Measurements from ENCODE around the gene PLD3. TPM values are rescaled to one million over a fixed set of nuclear protein-coding genes. Genes with fewer than 3 reads are reported as not detected.

PLD3 gene
- total and polyA plus RNA-seq, 10 donors: 61.3 to 589 (median 250) TPM

DNA sequence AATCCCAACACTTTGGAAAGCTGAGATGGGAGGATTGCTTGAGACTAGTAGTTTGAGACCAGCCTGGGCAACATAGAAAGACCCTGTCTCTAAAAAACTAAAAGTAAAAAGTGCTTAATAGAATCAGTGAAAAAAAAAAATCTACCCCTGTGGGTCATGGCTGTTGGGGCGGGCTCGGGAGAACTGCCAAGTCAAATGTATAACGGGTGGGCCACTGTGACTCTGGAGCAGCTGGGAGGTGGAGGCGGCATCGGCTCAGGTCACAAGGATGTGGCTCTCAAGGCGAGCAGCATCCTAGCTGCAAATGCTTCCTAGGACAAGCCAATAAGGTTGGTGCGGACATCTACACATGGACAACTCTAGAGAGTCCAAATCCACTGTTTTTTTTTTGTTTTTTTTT lies 31.2 kb upstream of the PLD3 start:
- intact Hi-C loops (cut with DNase I; ENCODE audit: low total_unique reads): no loop called here

DNA sequence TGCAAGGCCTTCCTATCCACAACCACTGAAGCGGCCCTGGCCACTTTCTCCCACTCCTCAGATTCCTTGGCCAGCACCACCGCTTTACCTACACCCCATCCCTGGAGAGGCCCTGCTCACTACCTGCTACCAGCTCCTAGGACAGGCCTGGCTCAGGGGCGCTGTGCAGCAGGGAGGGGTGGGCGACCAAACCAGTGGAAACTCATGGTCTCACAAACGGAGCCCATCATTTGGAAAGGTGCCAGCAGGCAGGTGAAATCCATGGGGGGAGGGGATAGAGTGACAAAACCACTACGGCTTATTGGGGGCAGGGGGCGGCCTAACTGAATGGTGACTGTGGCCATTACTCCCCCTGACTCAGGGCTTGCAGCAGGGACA lies 27.9 kb upstream of the PLD3 start:
- no peak for TF ChIP-seq POLR2AphosphoS5 (IDR thresholded peaks at IDR 0.05)
- no peak for TF ChIP-seq POLR2A (IDR thresholded peaks at IDR 0.05)
- TF ChIP-seq, protein P1, sequence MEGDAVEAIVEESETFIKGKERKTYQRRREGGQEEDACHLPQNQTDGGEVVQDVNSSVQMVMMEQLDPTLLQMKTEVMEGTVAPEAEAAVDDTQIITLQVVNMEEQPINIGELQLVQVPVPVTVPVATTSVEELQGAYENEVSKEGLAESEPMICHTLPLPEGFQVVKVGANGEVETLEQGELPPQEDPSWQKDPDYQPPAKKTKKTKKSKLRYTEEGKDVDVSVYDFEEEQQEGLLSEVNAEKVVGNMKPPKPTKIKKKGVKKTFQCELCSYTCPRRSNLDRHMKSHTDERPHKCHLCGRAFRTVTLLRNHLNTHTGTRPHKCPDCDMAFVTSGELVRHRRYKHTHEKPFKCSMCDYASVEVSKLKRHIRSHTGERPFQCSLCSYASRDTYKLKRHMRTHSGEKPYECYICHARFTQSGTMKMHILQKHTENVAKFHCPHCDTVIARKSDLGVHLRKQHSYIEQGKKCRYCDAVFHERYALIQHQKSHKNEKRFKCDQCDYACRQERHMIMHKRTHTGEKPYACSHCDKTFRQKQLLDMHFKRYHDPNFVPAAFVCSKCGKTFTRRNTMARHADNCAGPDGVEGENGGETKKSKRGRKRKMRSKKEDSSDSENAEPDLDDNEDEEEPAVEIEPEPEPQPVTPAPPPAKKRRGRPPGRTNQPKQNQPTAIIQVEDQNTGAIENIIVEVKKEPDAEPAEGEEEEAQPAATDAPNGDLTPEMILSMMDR (IDR thresholded peaks at IDR 0.05 in 8 of 11, conservative IDR thresholded peaks at IDR 0.05 in 3 of 11): no peak
- Histone ChIP-seq H3K4me3 (no peak overlapping the region), H3K27me3 (replicated peaks in 1 of 7) (no peaks in the 10 kb centered on the region), H3K4me1 (peaks cover 0 to 4% (median 0%) of the 10 kb centered on the region in 6 donors), H3K36me3 (peaks cover 0 to 96% (median 59%) of the 10 kb centered on the region in 6 donors), H3K27ac (no peak overlapping the region), H3K9me3 (no peaks in the 10 kb centered on the region)
- intact Hi-C loops (cut with DNase I; ENCODE audit: low total_unique reads): no loop called here
- DNase-seq: no peak
- 81 to 96% (median 93%) methylated on average over 6 to 7 of the region's 7 CpGs for WGBS, 5 donors

More for the DNA sequence above, 31.2 kb upstream of the PLD3 start:
- no peaks in the 10 kb centered on the region for H3K9me3 ChIP-seq
- 83 to 92% (median 87%) methylated on average over 7 of the region's 7 CpGs for WGBS, 5 donors
- no peak overlapping the region for H3K4me3 ChIP-seq
- TF ChIP-seq POLR2AphosphoS5 (IDR thresholded peaks at IDR 0.05): no peak
- TF ChIP-seq, protein P1 (IDR thresholded peaks at IDR 0.05 in 8 of 11, conservative IDR thresholded peaks at IDR 0.05 in 3 of 11): no peak
- no peak for TF ChIP-seq POLR2A (IDR thresholded peaks at IDR 0.05)
- H3K4me1 ChIP-seq: peaks cover 0 to 2% (median 0%) of the 10 kb centered on the region in 6 donors
- no peak overlapping the region for H3K27ac ChIP-seq
- no peak for DNase-seq
- H3K36me3 ChIP-seq: peaks cover 0 to 64% (median 27%) of the 10 kb centered on the region in 6 donors
- H3K27me3 ChIP-seq (replicated peaks in 1 of 7): no peaks in the 10 kb centered on the region

DNA sequence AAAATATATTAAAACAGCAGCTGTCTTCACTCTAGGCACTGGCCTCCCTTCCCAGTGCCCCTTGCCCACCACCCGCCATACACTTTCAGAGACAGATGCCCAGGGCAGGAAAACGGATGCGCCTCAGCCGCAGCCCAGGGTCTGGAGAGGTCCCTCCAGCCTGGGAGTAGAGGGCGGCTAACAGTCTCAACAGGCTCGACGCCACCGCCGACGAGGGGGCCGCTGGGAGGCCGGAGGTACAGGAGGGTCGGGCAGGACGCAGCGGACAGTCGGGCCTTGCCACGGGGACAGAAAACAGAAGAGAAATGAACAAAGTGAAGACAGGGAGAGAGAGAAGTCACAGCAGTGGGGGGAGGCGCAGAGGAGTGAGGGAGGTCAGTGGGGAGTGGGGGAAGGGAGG lies 27.4 kb upstream of the PLD3 start:
- Histone ChIP-seq H3K36me3 (peaks cover 0 to 98% (median 64%) of the 10 kb centered on the region in 6 donors), H3K9me3 (no peaks in the 10 kb centered on the region), H3K27ac (no peak overlapping the region), H3K4me3 (no peak overlapping the region), H3K4me1 (peaks cover 0 to 4% (median 0%) of the 10 kb centered on the region in 6 donors), H3K27me3 (replicated peaks in 1 of 7) (no peaks in the 10 kb centered on the region)
- TF ChIP-seq, protein P1 (IDR thresholded peaks at IDR 0.05 in 8 of 11, conservative IDR thresholded peaks at IDR 0.05 in 3 of 11): no peak
- TF ChIP-seq POLR2AphosphoS5 (IDR thresholded peaks at IDR 0.05): no peak
- no peak for TF ChIP-seq POLR2A (IDR thresholded peaks at IDR 0.05)
- WGBS, 5 donors: 93 to 100% (median 97%) methylated on average over 18 of the region's 18 CpGs
- no peak for DNase-seq
- intact Hi-C loops (cut with DNase I; ENCODE audit: low total_unique reads): no loop called here

DNA sequence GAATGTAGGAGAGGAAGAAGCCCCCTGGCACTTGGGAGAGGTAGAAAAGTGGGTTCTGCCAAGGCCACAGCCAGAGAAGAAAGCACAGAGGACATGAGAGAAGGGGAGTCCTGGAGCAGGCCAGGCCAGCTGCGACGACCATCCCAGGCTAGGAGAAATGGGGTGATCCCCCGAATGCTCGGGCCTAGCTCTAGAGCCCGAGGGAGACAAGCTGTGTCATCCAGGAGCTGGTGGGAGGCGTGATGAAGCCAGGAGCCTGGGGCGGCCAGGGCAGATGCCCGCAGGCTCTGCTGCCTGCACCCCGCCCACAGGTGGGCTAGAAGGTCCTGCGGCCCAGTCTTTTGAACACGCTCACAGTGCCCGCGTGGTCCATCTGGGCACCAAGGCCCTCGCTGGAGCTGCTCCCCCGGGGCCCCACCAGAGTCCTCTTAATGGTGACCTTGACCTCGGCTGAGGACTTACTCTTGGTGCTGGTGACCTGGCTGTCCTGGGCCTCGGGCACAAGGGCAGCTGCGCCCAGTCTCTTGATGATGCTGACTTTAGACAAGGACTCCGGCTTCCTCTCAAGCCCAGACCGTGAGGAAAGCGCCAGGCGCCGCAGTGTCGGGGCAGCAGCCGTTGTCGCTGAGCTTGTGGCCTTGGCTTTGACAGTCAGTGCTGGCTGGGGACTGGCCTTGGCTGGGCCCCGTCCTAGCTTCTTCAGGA lies 26.8 kb upstream of the PLD3 start:
- Histone ChIP-seq H3K27me3 (replicated peaks in 1 of 7) (no peaks in the 10 kb centered on the region), H3K27ac (peak overlapping the region in 2 of 8 donors; percentile 17 to 18), H3K4me3 (no peak overlapping the region), H3K9me3 (no peaks in the 10 kb centered on the region), H3K36me3 (peaks cover 0 to 98% (median 70%) of the 10 kb centered on the region in 6 donors), H3K4me1 (peaks cover 0 to 4% (median 0%) of the 10 kb centered on the region in 6 donors)
- intact Hi-C loops (cut with DNase I; ENCODE audit: low total_unique reads): no loop called here
- WGBS, 5 donors: 81 to 94% (median 90%) methylated on average over 6 to 27 of the region's 27 CpGs
- no peak for TF ChIP-seq POLR2A (IDR thresholded peaks at IDR 0.05)
- TF ChIP-seq POLR2AphosphoS5 (IDR thresholded peaks at IDR 0.05): peak in 1 of 3 donors; percentile 57
- DNase-seq: no peak

Data from spleen (tissue), 11 donors.